Measurements from ENCODE around the gene MIA.

The MIA gene

DNA sequence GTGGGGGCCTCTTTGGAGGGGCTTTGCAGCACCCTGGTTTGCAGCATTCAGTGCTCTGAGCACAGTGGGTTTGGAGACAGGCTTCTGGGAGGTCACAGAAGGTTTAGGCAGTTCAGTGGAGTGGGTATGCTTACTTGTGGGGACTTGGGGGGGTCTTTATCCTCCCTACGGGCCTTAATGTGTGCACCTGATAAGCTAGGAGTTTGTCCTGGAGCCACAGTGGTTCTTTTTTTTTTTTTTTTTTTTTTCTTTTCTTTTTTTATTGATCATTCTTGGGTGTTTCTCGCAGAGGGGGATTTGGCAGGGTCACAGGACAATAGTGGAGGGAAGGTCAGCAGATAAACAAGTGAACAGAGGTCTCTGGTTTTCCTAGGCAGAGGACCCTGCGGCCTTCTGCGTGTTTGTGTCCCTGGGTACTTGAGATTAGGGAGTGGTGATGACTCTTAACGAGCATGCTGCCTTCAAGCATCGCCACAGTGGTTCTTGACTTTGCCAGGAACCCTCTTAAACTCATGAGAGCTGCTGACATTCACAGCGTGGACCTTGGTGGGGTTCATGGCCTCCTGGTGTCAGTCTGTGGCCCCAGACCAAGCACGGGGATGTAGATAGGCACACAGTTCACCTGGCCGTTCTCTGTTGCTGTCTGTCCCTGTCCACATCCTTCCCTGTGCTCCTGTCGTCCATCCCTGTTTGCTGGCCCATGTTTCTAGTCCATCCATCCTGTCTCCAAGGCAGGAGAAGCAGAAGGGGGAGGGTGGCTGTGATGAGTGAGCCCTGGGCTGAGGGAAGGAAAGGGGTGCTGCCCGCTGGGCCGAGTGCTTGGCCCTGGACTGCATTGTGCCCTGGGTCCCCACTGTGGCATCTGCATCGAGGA lies 26.3 kb downstream of the MIA start:
- H3K27ac ChIP-seq: peak overlapping the region; percentile 97

GRCh38 chr19:40802300-40803169 lies 27.2 kb downstream of the MIA start:
- TF ChIP-seq Cebpa-rat (IDR thresholded peaks at IDR 0.05): no peak
- peak overlapping the region; percentile 68 for H3K27ac ChIP-seq
- H3K9ac ChIP-seq: peak overlapping the region; percentile 97
- H3K36me3 ChIP-seq: peaks cover 67% of the 10 kb centered on the region
- no peaks in the 10 kb centered on the region for H3K27me3 ChIP-seq
- peak overlapping the region; percentile 94 for H3K4me2 ChIP-seq
- peaks cover 84% of the 10 kb centered on the region for H3K4me1 ChIP-seq
- no peaks in the 10 kb centered on the region for H3K9me3 ChIP-seq
- peak overlapping the region; percentile 97 for H3K4me3 ChIP-seq
- H4K20me1 ChIP-seq: peaks cover 82% of the 10 kb centered on the region

More for the DNA sequence above, 26.3 kb downstream of the MIA start:
- Histone ChIP-seq H3K4me3 (peak overlapping the region; percentile 97), H3K4me2 (peak overlapping the region; percentile 94), H3K9me3 (no peaks in the 10 kb centered on the region), H3K36me3 (peaks cover 63% of the 10 kb centered on the region), H3K4me1 (peaks cover 83% of the 10 kb centered on the region), H3K27me3 (no peaks in the 10 kb centered on the region), H3K9ac (peak overlapping the region; percentile 97), H4K20me1 (peaks cover 73% of the 10 kb centered on the region)
- TF ChIP-seq Cebpa-rat (IDR thresholded peaks at IDR 0.05): no peak

GRCh38 chr19:40803170-40803856 lies 28.0 kb downstream of the MIA start:
- Histone ChIP-seq H3K36me3 (peaks cover 75% of the 10 kb centered on the region), H3K27me3 (no peaks in the 10 kb centered on the region), H3K9me3 (no peaks in the 10 kb centered on the region), H3K9ac (peak overlapping the region; percentile 97), H3K4me3 (peak overlapping the region; percentile 97), H3K4me1 (peaks cover 78% of the 10 kb centered on the region), H4K20me1 (peaks cover 90% of the 10 kb centered on the region), H3K27ac (peak overlapping the region; percentile 68), H3K4me2 (peak overlapping the region; percentile 94)
- TF ChIP-seq Cebpa-rat (IDR thresholded peaks at IDR 0.05): no peak

GRCh38 chr19:40803857-40804782 lies 28.8 kb downstream of the MIA start:
- H3K4me3 ChIP-seq: peak overlapping the region; percentile 97; the same call in 1 of the 2 replicates
- H3K9ac ChIP-seq: peak overlapping the region; percentile 97
- H3K4me1 ChIP-seq: peaks cover 78% of the 10 kb centered on the region
- H3K27ac ChIP-seq: peak overlapping the region; percentile 68
- peaks cover 98% of the 10 kb centered on the region for H4K20me1 ChIP-seq
- peak overlapping the region; percentile 94 for H3K4me2 ChIP-seq
- no peaks in the 10 kb centered on the region for H3K27me3 ChIP-seq
- H3K9me3 ChIP-seq: no peaks in the 10 kb centered on the region
- H3K36me3 ChIP-seq: peaks cover 83% of the 10 kb centered on the region
- TF ChIP-seq Cebpa-rat (IDR thresholded peaks at IDR 0.05): no peak

GRCh38 chr19:40804783-40805242 lies 29.5 kb downstream of the MIA start:
- Histone ChIP-seq H3K4me2 (peak overlapping the region; percentile 94), H4K20me1 (peaks cover 100% of the 10 kb centered on the region), H3K27me3 (no peaks in the 10 kb centered on the region), H3K4me3 (no peak overlapping the region), H3K4me1 (peaks cover 78% of the 10 kb centered on the region), H3K27ac (no peak overlapping the region), H3K9ac (no peak overlapping the region; the same call in 1 of the 2 replicates), H3K9me3 (no peaks in the 10 kb centered on the region), H3K36me3 (peaks cover 90% of the 10 kb centered on the region)
- no peak for TF ChIP-seq Cebpa-rat (IDR thresholded peaks at IDR 0.05)

- H3K27ac ChIP-seq: no peak overlapping the region
- H3K4me3 ChIP-seq: no peak overlapping the region
- H4K20me1 ChIP-seq: peaks cover 100% of the 10 kb centered on the region
- no peaks in the 10 kb centered on the region for H3K9me3 ChIP-seq
- H3K9ac ChIP-seq: no peak overlapping the region; the same call in 1 of the 2 replicates
- peaks cover 91% of the 10 kb centered on the region for H3K36me3 ChIP-seq
- H3K4me2 ChIP-seq: peak overlapping the region; percentile 94
- no peaks in the 10 kb centered on the region for H3K27me3 ChIP-seq
- H3K4me1 ChIP-seq: peaks cover 75% of the 10 kb centered on the region
- no peak for TF ChIP-seq Cebpa-rat (IDR thresholded peaks at IDR 0.05)
Observed at GRCh38 chr19:40805258-40805868, 30.0 kb downstream of the MIA start.

- peak overlapping the region; percentile 74 for H3K4me2 ChIP-seq
- no peaks in the 10 kb centered on the region for H3K9me3 ChIP-seq
- peaks cover 6% of the 10 kb centered on the region for H3K27me3 ChIP-seq
- no peak overlapping the region for H3K27ac ChIP-seq
- no peak overlapping the region for H3K4me3 ChIP-seq
- TF ChIP-seq Cebpa-rat (IDR thresholded peaks at IDR 0.05): no peak
- H3K36me3 ChIP-seq: peaks cover 79% of the 10 kb centered on the region
- peaks cover 98% of the 10 kb centered on the region for H4K20me1 ChIP-seq
- peaks cover 71% of the 10 kb centered on the region for H3K4me1 ChIP-seq
- H3K9ac ChIP-seq: no peak overlapping the region
Observed at GRCh38 chr19:40806423-40807146, 31.3 kb downstream of the MIA start.

All from BLaER1 (cell line).